HG03575 (cell line): ENCODE measurements around the gene ITGB3BP.
"Not testable (repeated sequence)": the region's sequence is repeated elsewhere in the genome, so short reads cannot be mapped to it uniquely, and the experiment has no call there.

Experiments
- ATAC-seq: cut with Tn5 transposase; IDR thresholded peaks from one replicate; pipeline ENCODE4 v1.9.1; 2021; ENCODE audit not compliant: unreplicated experiment, insufficient number of reproducible peaks, low FRiP score; ENCODE audit errors: extremely low read depth

Gene ITGB3BP

DNA sequence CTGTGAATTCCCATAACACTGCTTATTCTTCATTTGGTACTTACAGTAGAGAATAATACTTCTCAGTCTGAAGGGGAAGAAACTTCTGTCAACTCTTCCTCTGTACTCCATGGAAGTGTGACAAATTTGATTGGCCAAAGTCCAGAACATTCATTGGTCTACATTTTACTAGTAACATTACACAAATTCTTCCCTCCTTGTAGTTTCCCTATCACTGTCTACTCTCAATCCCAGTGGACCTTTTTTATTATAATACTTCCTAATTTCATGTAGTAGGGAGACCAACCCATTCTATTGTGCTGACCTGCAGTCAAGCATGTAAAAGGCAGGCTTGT, 80.9 kb downstream of the ITGB3BP start:
- ATAC-seq = no peak

- no peak for ATAC-seq
Measured at GRCh38 chr1:63435161-63435560, 87.9 kb downstream of the ITGB3BP start.

DNA sequence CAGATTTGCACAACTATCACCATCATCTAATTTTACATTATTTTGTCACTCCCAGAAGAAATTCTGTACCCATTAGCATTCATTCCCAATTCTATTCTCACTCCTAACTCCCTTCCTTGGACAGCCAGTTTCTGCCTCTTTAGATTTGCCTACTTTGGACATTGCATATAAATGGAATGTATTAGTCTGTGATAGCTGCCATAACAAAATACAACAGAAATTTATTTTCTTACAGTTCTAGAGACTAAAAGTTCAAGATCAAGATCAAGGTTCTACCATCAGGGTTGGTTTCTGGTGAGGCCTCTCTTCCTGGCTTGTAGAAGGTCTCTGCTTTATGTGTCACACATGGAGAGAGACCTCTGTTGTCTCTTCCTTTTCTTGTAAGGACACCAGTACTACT, 93.7 kb downstream of the ITGB3BP start:
- no peak for ATAC-seq

DNA sequence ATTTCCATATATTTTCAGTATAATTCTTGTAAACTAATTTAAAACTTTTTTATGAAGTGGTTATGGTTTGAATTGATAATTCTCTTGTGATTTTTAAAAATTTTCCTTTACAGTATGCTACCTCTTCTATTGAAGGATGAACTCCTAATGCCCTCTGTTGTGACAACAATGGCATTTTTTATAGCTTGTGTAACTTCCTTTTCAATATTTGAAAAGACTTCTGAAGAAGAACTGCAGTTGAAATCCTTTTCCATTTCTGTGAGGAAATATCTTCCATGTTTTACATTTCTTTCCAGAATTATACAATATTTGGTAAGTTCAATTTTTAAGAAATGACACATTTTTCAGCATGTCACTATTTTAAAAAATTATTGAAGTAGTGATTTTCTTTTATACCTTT, 94.2 kb downstream of the ITGB3BP start:
- ATAC-seq = no peak

GRCh38 chr1:63423649-63424048, 99.4 kb downstream of the ITGB3BP start:
- no peak for ATAC-seq

DNA sequence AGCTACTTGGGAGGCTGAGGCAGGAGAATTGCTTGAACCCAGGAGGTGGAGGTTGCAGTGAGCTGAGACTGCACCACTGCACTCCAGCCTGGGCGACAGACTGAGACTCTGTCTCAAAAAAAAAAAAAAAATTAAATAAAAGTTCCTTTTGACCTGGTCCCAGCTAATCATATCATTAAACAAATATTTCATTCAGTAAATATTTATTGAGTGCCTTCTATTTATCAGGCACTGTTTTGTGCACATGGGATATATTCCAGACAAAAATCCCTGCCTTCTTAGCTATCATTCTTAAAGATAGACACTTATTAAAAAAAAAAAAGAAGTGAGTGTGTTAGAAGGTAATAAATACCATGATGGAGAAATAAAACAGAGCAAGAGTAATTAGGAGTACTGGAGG, 102.3 kb downstream of the ITGB3BP start:
- ATAC-seq = not testable (repeated sequence)

DNA sequence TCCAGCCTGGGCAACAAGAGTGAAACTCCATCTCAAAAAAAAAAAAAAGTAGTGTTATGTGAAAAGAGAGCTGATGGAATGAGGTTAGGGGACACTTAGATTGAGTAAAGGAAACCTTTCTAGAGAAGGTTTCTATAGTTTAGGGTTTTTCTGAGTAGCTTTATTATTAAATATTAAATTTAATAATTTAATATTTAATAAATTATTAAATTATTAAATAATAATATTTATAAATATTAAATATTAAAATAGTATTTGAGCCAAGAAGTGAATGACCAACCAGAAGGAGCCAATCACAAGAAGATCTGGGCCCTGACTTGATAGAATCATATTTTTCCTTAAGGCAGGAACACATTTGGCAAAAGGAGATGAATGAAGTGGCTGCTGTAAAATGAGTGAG, 104.9 kb downstream of the ITGB3BP start:
- no peak for ATAC-seq

- no peak for ATAC-seq
Measured at GRCh38 chr1:63414691-63415365, 108.2 kb downstream of the ITGB3BP start.

- no peak for ATAC-seq
Measured at GRCh38 chr1:63413394-63413793, 109.6 kb downstream of the ITGB3BP start.

DNA sequence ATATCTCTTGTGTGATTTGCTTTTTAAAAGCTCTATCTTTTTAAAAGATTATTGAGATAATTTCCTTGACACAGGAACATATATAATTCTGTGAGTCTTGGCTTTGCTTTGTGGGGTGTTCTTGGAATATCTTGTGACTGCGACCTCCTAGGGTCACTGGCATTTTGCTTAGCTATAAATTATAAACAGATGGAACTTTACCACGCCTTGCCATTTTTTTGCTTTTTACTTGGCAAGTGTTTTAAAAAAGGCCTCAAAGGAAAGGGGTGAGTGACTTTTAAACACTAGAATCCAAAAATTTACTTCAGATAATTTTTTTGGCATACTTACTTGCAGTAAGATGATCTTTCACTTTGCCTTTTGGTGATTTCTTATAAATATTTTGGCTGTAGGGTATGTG, 112.0 kb downstream of the ITGB3BP start:
- no peak for ATAC-seq

DNA sequence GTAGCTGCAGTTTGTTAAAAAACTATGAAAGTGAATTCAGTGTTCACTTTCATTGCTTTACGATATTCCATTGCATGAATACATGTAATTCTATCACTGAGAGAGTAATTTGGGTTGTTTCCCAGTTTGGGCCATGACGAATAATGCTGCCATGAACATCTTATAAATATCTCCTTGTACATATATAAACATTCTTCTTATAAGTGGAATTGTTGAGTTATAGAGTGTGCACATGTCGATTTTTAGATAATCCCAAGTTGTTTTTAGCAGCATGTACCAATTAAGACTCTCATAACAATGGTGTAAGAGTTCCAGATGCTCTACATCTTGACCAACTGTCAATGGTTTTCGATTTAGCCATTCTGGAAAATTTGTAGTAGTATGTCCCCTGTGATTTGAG, 114.7 kb downstream of the ITGB3BP start:
- ATAC-seq = no peak

GRCh38 chr1:63407002-63407401, 116.0 kb downstream of the ITGB3BP start:
- ATAC-seq = no peak

DNA sequence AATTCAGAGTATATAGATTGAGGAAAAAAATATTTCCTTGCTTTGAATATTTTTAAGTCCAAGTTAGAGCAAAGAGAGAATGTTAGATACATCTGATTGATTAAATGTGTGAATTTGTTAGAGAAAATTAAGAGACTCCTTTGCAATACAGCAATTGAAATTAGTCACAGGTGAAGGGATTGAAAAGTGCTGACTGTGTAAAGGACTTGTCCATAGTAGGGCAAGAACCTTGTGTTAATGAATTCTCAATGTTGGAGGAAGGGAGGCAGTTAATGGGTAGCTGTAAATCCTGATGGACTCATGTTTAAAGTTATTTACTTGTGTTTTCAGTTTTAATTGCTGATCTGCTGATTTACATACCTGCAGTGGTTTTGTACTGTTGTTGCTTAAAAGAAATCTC, 117.0 kb downstream of the ITGB3BP start:
- no peak for ATAC-seq

GRCh38 chr1:63405021-63405420, 118.0 kb downstream of the ITGB3BP start:
- ATAC-seq = no peak

DNA sequence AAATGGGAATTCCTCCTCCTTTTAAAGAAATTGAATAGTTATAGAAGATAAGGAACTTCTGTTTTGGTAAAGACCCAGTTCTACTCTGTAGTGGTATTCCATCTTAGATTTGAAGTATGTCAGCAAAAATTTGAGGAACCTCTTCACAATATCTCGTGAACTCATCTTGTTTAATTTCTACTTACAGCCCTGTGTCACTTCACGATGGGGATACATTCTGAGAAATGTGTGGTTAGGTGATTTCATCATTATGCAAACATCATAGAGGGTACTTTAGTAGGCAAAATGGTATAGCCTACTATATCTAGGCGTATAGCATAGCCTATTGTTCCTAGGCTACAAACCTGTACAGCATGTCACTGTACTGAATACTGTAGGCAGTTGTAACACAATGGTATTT, 119.6 kb downstream of the ITGB3BP start:
- no peak for ATAC-seq

DNA sequence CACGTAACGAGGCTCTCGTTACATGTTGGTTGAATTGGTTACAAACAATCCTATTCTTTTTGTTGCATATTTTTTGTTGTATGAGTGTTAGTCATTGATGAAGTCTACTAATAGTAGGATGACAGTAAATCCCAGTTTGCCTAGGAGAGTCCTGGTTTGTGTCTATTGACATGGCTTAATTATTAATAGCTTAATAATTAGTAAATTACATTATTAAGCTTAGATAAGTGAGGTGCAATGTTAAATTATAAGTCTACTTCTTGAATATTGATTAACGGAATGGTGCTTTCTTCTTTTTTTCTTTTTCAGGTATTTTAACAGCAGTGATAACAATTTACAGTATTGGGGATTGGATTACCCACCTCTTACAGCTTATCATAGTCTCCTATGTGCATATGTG, 121.1 kb downstream of the ITGB3BP start:
- ATAC-seq = no peak
